MCF 10A (cell line): ENCODE results near the gene CTNNA2. TPM values are rescaled to one million over a fixed set of nuclear protein-coding genes. Genes with fewer than 3 reads are reported as not detected.

Experiments
- BruUV-seq: library from RNA; stranded (reverse); fragments of 400-500 nt; replicated peaks from 2 replicates; lab custom pipeline; 2021; lab: Mats Ljungman, UMichigan
- CTCF ChIA-PET: fragments of 300-600 bp; sonication (Branson Sonifier 250); formaldehyde crosslinking; extraction: SDS; loops from one replicate; lab custom pipeline; 2021; ENCODE audit warnings: antibody characterized with exemption, inconsistent platforms; lab: Yijun Ruan, JAX
- POLR2A ChIA-PET: fragments of 300-600, 350-650 bp; sonication (Branson Sonifier 250); formaldehyde crosslinking; extraction: SDS; loops from one replicate; lab custom pipeline; 2020; ENCODE audit warnings: antibody characterized with exemption, inconsistent platforms; lab: Yijun Ruan, JAX
- DNase-seq: peaks from one replicate; pipeline ENCODE4 v3.0.0-alpha.2; 2018; ENCODE audit not compliant: unreplicated experiment
- H3K27ac Mint-ChIP-seq: one replicate; pipeline ENCODE4 v1.8.0; 2022; ENCODE audit warnings: mild to moderate bottlenecking, low read depth, mixed read lengths; ENCODE audit not compliant: unreplicated experiment
- H3K27me3 Mint-ChIP-seq: one replicate; pipeline ENCODE4 v1.8.0; 2022; ENCODE audit warnings: mixed read lengths; ENCODE audit not compliant: insufficient read depth, unreplicated experiment
- H3K36me3 Mint-ChIP-seq: one replicate; pipeline ENCODE4 v1.8.0; 2022; ENCODE audit warnings: mild to moderate bottlenecking, moderate library complexity, mixed read lengths; ENCODE audit not compliant: insufficient read depth, unreplicated experiment
- H3K4me1 Mint-ChIP-seq: one replicate; pipeline ENCODE4 v1.8.0; 2022; ENCODE audit warnings: mixed read lengths; ENCODE audit not compliant: insufficient read depth, unreplicated experiment
- H3K4me3 Mint-ChIP-seq: one replicate; pipeline ENCODE4 v1.8.0; 2022; ENCODE audit warnings: mild to moderate bottlenecking, moderate library complexity, mixed read lengths; ENCODE audit not compliant: unreplicated experiment
- H3K9me3 Mint-ChIP-seq: one replicate; pipeline ENCODE4 v1.8.0; 2022; ENCODE audit warnings: mixed read lengths; ENCODE audit not compliant: unreplicated experiment
- CTCF ChIP-seq: fragments of 200-600 bp; IDR thresholded peaks from one replicate; pipeline ENCODE4 v1.8.0; 2022; ENCODE audit warnings: antibody characterized with exemption, mild to moderate bottlenecking; ENCODE audit not compliant: unreplicated experiment
- intact Hi-C: fragments of 100-400 bp; cut with micrococcal nuclease; formaldehyde crosslinking; loops from 2 replicates; pipeline ENCODE4 v1.14.1; 2022
- total RNA-seq: library from RNA; stranded (reverse); gene quantifications from 2 replicates; pipeline ENCODE4 v1.2.3, GENCODE V29; 2022

The CTNNA2 gene
- total RNA-seq, 1 experiment from 2014 or later, result not detected

DNA sequence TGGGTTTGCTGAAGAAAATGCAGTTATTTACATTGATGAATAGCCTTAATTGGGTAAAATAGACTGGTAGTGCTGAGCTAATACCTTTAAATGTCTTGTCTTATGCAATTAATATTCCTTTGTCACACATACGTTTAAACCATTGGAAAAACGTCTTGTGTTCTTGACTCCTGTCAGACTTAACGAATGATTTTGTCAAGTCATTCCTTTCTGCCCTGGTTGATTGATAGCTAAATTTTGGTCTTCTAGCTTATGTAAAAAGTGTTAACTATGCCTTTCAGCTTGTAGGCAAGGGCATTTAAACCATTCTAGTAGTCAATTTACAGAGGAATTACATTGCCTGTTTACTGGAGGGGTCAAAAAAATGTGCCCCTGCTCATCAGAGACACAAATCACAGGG lies 897.5 kb downstream of the CTNNA2 start:
- no peak for TF ChIP-seq CTCF
- Mint-ChIP-seq H3K9me3 (peaks cover 18% of the 10 kb centered on the region), H3K4me1 (no peaks in the 10 kb centered on the region), H3K27me3 (no peaks in the 10 kb centered on the region), H3K27ac (no peak overlapping the region), H3K36me3 (no peaks in the 10 kb centered on the region), H3K4me3 (no peak overlapping the region)
- BruUV-seq, result no TSS peak
- ChIA-PET CTCF (no interaction called here), POLR2A (no interaction called here)
- intact Hi-C loops, result no loop called here
- DNase-seq, result no peak

- intact Hi-C loops, result no loop called here
- ChIA-PET POLR2A (no interaction called here), CTCF (no interaction called here)
- H3K27me3 Mint-ChIP-seq, result no peaks in the 10 kb centered on the region
- no peak for TF ChIP-seq CTCF
- no peak for DNase-seq
- H3K27ac Mint-ChIP-seq, result no peak overlapping the region
- H3K9me3 Mint-ChIP-seq, result peaks cover 18% of the 10 kb centered on the region
- no peaks in the 10 kb centered on the region for H3K36me3 Mint-ChIP-seq
- H3K4me1 Mint-ChIP-seq, result no peaks in the 10 kb centered on the region
- no peak overlapping the region for H3K4me3 Mint-ChIP-seq
- BruUV-seq, result no TSS peak
These were observed 900.3 kb downstream of the CTNNA2 start for GRCh38 chr2:80413136-80413535.

- no TSS peak for BruUV-seq
- H3K36me3 Mint-ChIP-seq, result no peaks in the 10 kb centered on the region
- ChIA-PET POLR2A (no interaction called here), CTCF (interaction anchor here (0.7 kb wide), 2 partner anchors 43 to 320 kb away, joined by 3 to 4 read pairs; no protein-coding TSS in a partner anchor)
- no peak overlapping the region for H3K4me3 Mint-ChIP-seq
- no peaks in the 10 kb centered on the region for H3K27me3 Mint-ChIP-seq
- intact Hi-C loops, result no loop called here
- no peaks in the 10 kb centered on the region for H3K4me1 Mint-ChIP-seq
- TF ChIP-seq CTCF, result no peak
- no peak overlapping the region for H3K27ac Mint-ChIP-seq
- no peak for DNase-seq
- H3K9me3 Mint-ChIP-seq, result peaks cover 18% of the 10 kb centered on the region
These were observed 904.9 kb downstream of the CTNNA2 start for GRCh38 chr2:80417737-80418136.

GRCh38 chr2:80420530-80421208 lies 907.8 kb downstream of the CTNNA2 start:
- ChIA-PET POLR2A (no interaction called here), CTCF (interaction anchor here (0.6 kb wide), 1 partner anchor 199 kb away, joined by 3 read pairs; no protein-coding TSS in a partner anchor)
- no peak for TF ChIP-seq CTCF
- Mint-ChIP-seq H3K9me3 (no peaks in the 10 kb centered on the region), H3K27ac (no peak overlapping the region), H3K4me3 (no peak overlapping the region), H3K36me3 (no peaks in the 10 kb centered on the region), H3K27me3 (no peaks in the 10 kb centered on the region), H3K4me1 (no peaks in the 10 kb centered on the region)
- no peak for DNase-seq
- intact Hi-C loops, result no loop called here
- BruUV-seq, result no TSS peak
